Coronary artery (tissue), 2 donors: Measurements from ENCODE around the gene ABCC10.

Experiments used
- DNase-seq: peaks from one replicate; pipeline ENCODE4 v3.0.0-alpha.2; 2017; ENCODE audit warnings: low spot score
- H3K27ac ChIP-seq, 2 donors: fragments of 200-600 bp; sonication (generic); one replicate each; pipeline ENCODE4 v1.5.1; 2016 to 2019
- H3K4me3 ChIP-seq: fragments of 200-600 bp; sonication (generic); 2 replicates; pipeline ENCODE4 v1.5.1; 2016; ENCODE audit warnings: mild to moderate bottlenecking, moderate library complexity
- CTCF ChIP-seq: fragments of 200-600 bp; sonication (generic); IDR thresholded peaks from one replicate; pipeline ENCODE4 v1.5.1; 2019; ENCODE audit warnings: antibody characterized with exemption

Gene ABCC10

GRCh38 chr6:43450699-43451131 lies 23.4 kb downstream of the ABCC10 start:
- no peak for DNase-seq
- no peak for TF ChIP-seq CTCF
- Histone ChIP-seq H3K27ac (no peak overlapping the region), H3K4me3 (no peak overlapping the region)

GRCh38 chr6:43451348-43451747 lies 24.0 kb downstream of the ABCC10 start:
- Histone ChIP-seq H3K4me3 (no peak overlapping the region), H3K27ac (no peak overlapping the region)
- no peak for DNase-seq
- no peak for TF ChIP-seq CTCF

GRCh38 chr6:43451939-43452338 lies 24.6 kb downstream of the ABCC10 start:
- no peak for TF ChIP-seq CTCF
- H3K27ac ChIP-seq = no peak overlapping the region
- H3K4me3 ChIP-seq = no peak overlapping the region
- no peak for DNase-seq

- no peak for TF ChIP-seq CTCF
- H3K4me3 ChIP-seq = no peak overlapping the region
- DNase-seq = no peak
Observed at GRCh38 chr6:43452896-43453295, 25.6 kb downstream of the ABCC10 start.

GRCh38 chr6:43453831-43454230 lies 26.5 kb downstream of the ABCC10 start:
- no peak for DNase-seq
- no peak for TF ChIP-seq CTCF
- Histone ChIP-seq H3K4me3 (no peak overlapping the region), H3K27ac (no peak overlapping the region)

More at GRCh38 chr6:43452896-43453295, 25.6 kb downstream of the ABCC10 start:
- no peak overlapping the region for H3K27ac ChIP-seq

- Histone ChIP-seq H3K4me3 (peak overlapping the region; percentile 72), H3K27ac (no peak overlapping the region)
- DNase-seq = no peak
- TF ChIP-seq CTCF = peak; percentile 95
Observed at GRCh38 chr6:43454290-43454695, 27.0 kb downstream of the ABCC10 start.

- Histone ChIP-seq H3K4me3 (peak overlapping the region; percentile 72), H3K27ac (no peak overlapping the region)
- DNase-seq = peak; percentile 84
- TF ChIP-seq CTCF = peak; percentile 0
Observed at GRCh38 chr6:43454696-43455530, 27.6 kb downstream of the ABCC10 start.
